NB4 (cell line): ENCODE data around the gene TMEM218.

Source experiments
- MYC ChIP-seq: IDR thresholded peaks from 2 replicates; pipeline ENCODE4 v1.6.1; 2011; ENCODE audit warnings: low read depth, low read length
- POLR2A ChIP-seq: IDR thresholded peaks from 2 replicates; pipeline ENCODE4 v1.6.1; 2011; ENCODE audit warnings: mild to moderate bottlenecking; ENCODE audit not compliant: insufficient read length; ENCODE audit errors: extremely low read depth
- TF ChIP-seq, protein P1 (sequence below): IDR thresholded peaks from one replicate; pipeline ENCODE4 v1.5.1; 2012; ENCODE audit warnings: low read depth, low read length
- TF ChIP-seq, protein P2 (sequence below): IDR thresholded peaks from 2 replicates; pipeline ENCODE4 v1.6.1; 2011; ENCODE audit warnings: low read depth, low read length

DNA sequence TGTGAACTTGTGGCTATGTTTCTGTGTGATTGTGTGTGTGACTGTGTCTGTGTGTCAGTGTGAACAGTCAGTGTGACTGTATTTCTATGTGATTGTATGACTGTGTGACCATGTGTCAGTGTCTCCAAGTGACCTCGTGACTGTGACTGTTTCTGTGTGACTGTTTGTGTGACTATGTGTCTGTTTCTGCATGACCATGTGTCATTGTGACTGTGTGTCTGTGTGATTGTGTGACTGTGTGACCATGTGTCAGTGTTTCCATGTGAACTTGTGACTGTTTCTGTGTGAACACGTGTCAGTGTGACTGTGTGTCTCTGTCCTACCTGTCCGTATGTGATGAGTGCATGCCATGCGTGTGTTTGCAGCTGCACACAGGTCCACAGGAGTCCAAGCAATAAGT, 44.3 kb upstream of the TMEM218 start:
- TF ChIP-seq, protein P1, sequence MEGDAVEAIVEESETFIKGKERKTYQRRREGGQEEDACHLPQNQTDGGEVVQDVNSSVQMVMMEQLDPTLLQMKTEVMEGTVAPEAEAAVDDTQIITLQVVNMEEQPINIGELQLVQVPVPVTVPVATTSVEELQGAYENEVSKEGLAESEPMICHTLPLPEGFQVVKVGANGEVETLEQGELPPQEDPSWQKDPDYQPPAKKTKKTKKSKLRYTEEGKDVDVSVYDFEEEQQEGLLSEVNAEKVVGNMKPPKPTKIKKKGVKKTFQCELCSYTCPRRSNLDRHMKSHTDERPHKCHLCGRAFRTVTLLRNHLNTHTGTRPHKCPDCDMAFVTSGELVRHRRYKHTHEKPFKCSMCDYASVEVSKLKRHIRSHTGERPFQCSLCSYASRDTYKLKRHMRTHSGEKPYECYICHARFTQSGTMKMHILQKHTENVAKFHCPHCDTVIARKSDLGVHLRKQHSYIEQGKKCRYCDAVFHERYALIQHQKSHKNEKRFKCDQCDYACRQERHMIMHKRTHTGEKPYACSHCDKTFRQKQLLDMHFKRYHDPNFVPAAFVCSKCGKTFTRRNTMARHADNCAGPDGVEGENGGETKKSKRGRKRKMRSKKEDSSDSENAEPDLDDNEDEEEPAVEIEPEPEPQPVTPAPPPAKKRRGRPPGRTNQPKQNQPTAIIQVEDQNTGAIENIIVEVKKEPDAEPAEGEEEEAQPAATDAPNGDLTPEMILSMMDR = no peak
- TF ChIP-seq POLR2A = no peak
- TF ChIP-seq, protein P2, sequence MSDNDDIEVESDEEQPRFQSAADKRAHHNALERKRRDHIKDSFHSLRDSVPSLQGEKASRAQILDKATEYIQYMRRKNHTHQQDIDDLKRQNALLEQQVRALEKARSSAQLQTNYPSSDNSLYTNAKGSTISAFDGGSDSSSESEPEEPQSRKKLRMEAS = peak; percentile 57
- no peak for TF ChIP-seq MYC
